Cortex of kidney (tissue), 1 donor: ENCODE measurements around the gene KRTAP10-11.
"Not testable (repeated sequence)": the region's sequence is repeated elsewhere in the genome, so short reads cannot be mapped to it uniquely, and the experiment has no call there.

Experiments used
- DNase-seq: peaks from one replicate; lab custom pipeline; 2025; lab: John Stamatoyannopoulos, UW

Gene KRTAP10-11

GRCh38 chr21:44646366-44647221 lies at the start of gene KRTAP10-11:
TSS of gene KRTAP10-11 (plus strand) at chr21:44646414. CDS start at chr21:44646459, 45 bp downstream.
- not testable (repeated sequence) for DNase-seq

GRCh38 chr21:44598061-44598460 lies 48.2 kb upstream of the KRTAP10-11 start:
- DNase-seq, result no peak

GRCh38 chr21:44599264-44600029 lies 46.8 kb upstream of the KRTAP10-11 start:
- DNase-seq, result no peak

GRCh38 chr21:44600118-44600978 lies 45.9 kb upstream of the KRTAP10-11 start, which contains the start of gene KRTAP10-7:
TSS of gene KRTAP10-7 (plus strand) at chr21:44600597. CDS start at chr21:44600622, 25 bp downstream.
- not testable (repeated sequence) for DNase-seq

- DNase-seq, result not testable (repeated sequence)
Measured at GRCh38 chr21:44601091-44601490, 45.1 kb upstream of the KRTAP10-11 start.

- no peak for DNase-seq
Measured at GRCh38 chr21:44601596-44602462, 44.4 kb upstream of the KRTAP10-11 start.

GRCh38 chr21:44602463-44602850 lies 43.8 kb upstream of the KRTAP10-11 start:
- DNase-seq, result no peak

- no peak for DNase-seq
Measured at GRCh38 chr21:44603109-44603875, 42.9 kb upstream of the KRTAP10-11 start.

GRCh38 chr21:44603911-44604310 lies 42.3 kb upstream of the KRTAP10-11 start:
- no peak for DNase-seq

GRCh38 chr21:44606495-44606894 lies 39.7 kb upstream of the KRTAP10-11 start:
- no peak for DNase-seq

GRCh38 chr21:44609193-44609592 lies 37.0 kb upstream of the KRTAP10-11 start:
- no peak for DNase-seq

GRCh38 chr21:44610157-44610843 lies 35.9 kb upstream of the KRTAP10-11 start:
- DNase-seq, result not testable (repeated sequence)

- no peak for DNase-seq
Measured at GRCh38 chr21:44611551-44611950, 34.7 kb upstream of the KRTAP10-11 start.

GRCh38 chr21:44612029-44612486 lies 34.2 kb upstream of the KRTAP10-11 start, which contains the start of gene KRTAP10-8:
TSS of gene KRTAP10-8 (plus strand) at chr21:44612079. CDS start at chr21:44612101, 22 bp downstream.
- DNase-seq, result no peak

- no peak for DNase-seq
Measured at GRCh38 chr21:44612669-44613229, 33.5 kb upstream of the KRTAP10-11 start.

- DNase-seq, result no peak
Measured at GRCh38 chr21:44613386-44614155, 32.6 kb upstream of the KRTAP10-11 start.

GRCh38 chr21:44614161-44614631 lies 32.0 kb upstream of the KRTAP10-11 start:
- DNase-seq, result no peak

GRCh38 chr21:44614961-44615391 lies 31.2 kb upstream of the KRTAP10-11 start:
- DNase-seq, result no peak
